ENCODE data around the gene CD28. TPM values are rescaled to one million over a fixed set of nuclear protein-coding genes. Genes with fewer than 3 reads are reported as not detected.

Gene CD28
- total and polyA plus RNA-seq, 2 donors (not counting 3 experiments of a cell fraction or from before 2014, with no cell fraction given), result 0.15 TPM; not detected in 1

- peaks cover 6% of the 10 kb centered on the region for H3K4me1 ChIP-seq (ENCODE audit: control insufficient read depth, extremely low read depth, insufficient read depth, low read length)
- no peak overlapping the region for H3K9ac ChIP-seq (replicated peaks; ENCODE audit: extremely low read depth, insufficient read depth, low read length)
- H3K36me3 ChIP-seq (ENCODE audit: control insufficient read depth in 2 of 2, extremely low read depth in 1 of 2, insufficient read depth in 2 of 2, low read length in 2 of 2), result no peaks in the 10 kb centered on the region
- H3K4me2 ChIP-seq (ENCODE audit: insufficient read depth, low read length), result no peak overlapping the region
- no peak overlapping the region for H3K4me3 ChIP-seq (replicated peaks in 1 of 3; ENCODE audit: insufficient read depth in 1 of 3, low read depth in 1 of 3, low read length in 3 of 3)
- BruUV-seq (replicated peaks), result no TSS peak
- intact Hi-C loops (cut with micrococcal nuclease) (no loop called here), dilution Hi-C loops (cut with MboI; ENCODE audit: extremely low pct_ligation_motif_present, low sequenced_read_pairs) (no loop called here)
- TF ChIP-seq FOS (IDR thresholded peaks at IDR 0.05; ENCODE audit: borderline replicate concordance, insufficient read depth, low read length), result no peak
- no peak overlapping the region for H3K27ac ChIP-seq (ENCODE audit: insufficient read depth, low read depth, low read length)
- H3K79me2 ChIP-seq (ENCODE audit: control insufficient read depth, insufficient read depth, low read length), result no peaks in the 10 kb centered on the region
- no peaks in the 10 kb centered on the region for H3K27me3 ChIP-seq (ENCODE audit: control insufficient read depth in 2 of 2, insufficient read depth in 2 of 2, low read length in 2 of 2)
- FAIRE-seq (no peak), DNase-seq (ENCODE audit: low read depth, low spot score) (no peak)
- ChIA-PET CTCF (no interaction called here), POLR2A (no interaction called here)
- no peaks in the 10 kb centered on the region for H3K9me3 ChIP-seq (replicated peaks; ENCODE audit: control insufficient read depth, insufficient read depth, low read length)
- no peaks in the 10 kb centered on the region for H3K9me1 ChIP-seq (replicated peaks; ENCODE audit: control insufficient read depth, extremely low read depth, insufficient read depth, low read length)
- no peaks in the 10 kb centered on the region for H4K20me1 ChIP-seq (replicated peaks; ENCODE audit: control insufficient read depth, extremely low read depth, insufficient read depth, low read length)
- H2AFZ ChIP-seq (ENCODE audit: low read depth, low read length), result no peak overlapping the region
Observed at GRCh38 chr2:203745267-203745666, 38.8 kb downstream of the CD28 start.

GRCh38 chr2:203748331-203749126 is 42.1 kb downstream of the CD28 start:
- intact Hi-C loops (cut with micrococcal nuclease) (no loop called here), dilution Hi-C loops (cut with MboI; ENCODE audit: extremely low pct_ligation_motif_present, low sequenced_read_pairs) (no loop called here)
- Histone ChIP-seq H3K4me2 (ENCODE audit: insufficient read depth, low read length) (no peak overlapping the region), H3K4me1 (ENCODE audit: control insufficient read depth, extremely low read depth, insufficient read depth, low read length) (peaks cover 6% of the 10 kb centered on the region), H3K27ac (ENCODE audit: insufficient read depth, low read depth, low read length) (no peak overlapping the region), H3K79me2 (ENCODE audit: control insufficient read depth, insufficient read depth, low read length) (no peaks in the 10 kb centered on the region), H2AFZ (ENCODE audit: low read depth, low read length) (no peak overlapping the region), H3K27me3 (ENCODE audit: control insufficient read depth in 2 of 2, insufficient read depth in 2 of 2, low read length in 2 of 2) (no peaks in the 10 kb centered on the region), H3K9ac (replicated peaks; ENCODE audit: extremely low read depth, insufficient read depth, low read length) (no peak overlapping the region), H4K20me1 (replicated peaks; ENCODE audit: control insufficient read depth, extremely low read depth, insufficient read depth, low read length) (no peaks in the 10 kb centered on the region), H3K9me1 (replicated peaks; ENCODE audit: control insufficient read depth, extremely low read depth, insufficient read depth, low read length) (no peaks in the 10 kb centered on the region), H3K9me3 (replicated peaks; ENCODE audit: control insufficient read depth, insufficient read depth, low read length) (no peaks in the 10 kb centered on the region), H3K36me3 (ENCODE audit: control insufficient read depth in 2 of 2, extremely low read depth in 1 of 2, insufficient read depth in 2 of 2, low read length in 2 of 2) (no peaks in the 10 kb centered on the region), H3K4me3 (replicated peaks in 1 of 3; ENCODE audit: insufficient read depth in 1 of 3, low read depth in 1 of 3, low read length in 3 of 3) (no peak overlapping the region)
- POLR2A ChIA-PET, result interaction anchor here (0.6 kb wide), 2 partner anchors 59 to 414 kb away, joined by 3 read pairs; no protein-coding TSS in a partner anchor
- DNase-seq (ENCODE audit: low read depth, low spot score) (no peak), FAIRE-seq (no peak)
- CTCF ChIA-PET, result interaction anchor here (1.2 to 1.8 kb wide), 3 partner anchors 9 to 207 kb away, joined by 3 to 5 read pairs (median 4); no protein-coding TSS in a partner anchor
- no TSS peak for BruUV-seq (replicated peaks)
- no peak for TF ChIP-seq EZH2 (IDR thresholded peaks at IDR 0.05; ENCODE audit: borderline replicate concordance, low read depth, low read length, severe bottlenecking)
